Measurements from ENCODE around the gene GRIK2. TPM values are rescaled to one million over a fixed set of nuclear protein-coding genes. Genes with fewer than 3 reads are reported as not detected.

The GRIK2 gene
- total RNA-seq, 2 donors from 2014 or later, result 1.2 to 1.9 TPM

DNA sequence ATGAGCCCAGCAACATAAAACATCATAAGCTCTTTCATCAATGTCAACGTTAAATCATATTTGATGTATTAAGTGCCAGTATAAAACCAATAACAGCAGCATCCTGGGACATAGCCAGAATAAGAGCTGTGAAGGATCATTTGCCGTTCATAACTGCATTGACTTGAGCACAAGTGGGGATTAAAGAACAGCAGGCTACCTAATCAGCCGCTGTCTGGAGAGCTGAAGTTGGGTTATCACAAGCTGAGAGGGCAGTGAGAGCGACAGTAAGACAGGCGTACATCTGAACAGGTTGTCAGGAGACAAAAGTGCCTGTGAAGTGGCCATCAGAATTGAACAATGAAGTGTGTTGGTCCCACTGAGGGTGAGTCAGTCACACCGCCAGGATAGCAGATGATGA is 269.6 kb downstream of the GRIK2 start:
- ATAC-seq, result no peak
- DNase-seq, result no peak
- intact Hi-C loops (cut with DNase I, micrococcal nuclease), result no loop called here

DNA sequence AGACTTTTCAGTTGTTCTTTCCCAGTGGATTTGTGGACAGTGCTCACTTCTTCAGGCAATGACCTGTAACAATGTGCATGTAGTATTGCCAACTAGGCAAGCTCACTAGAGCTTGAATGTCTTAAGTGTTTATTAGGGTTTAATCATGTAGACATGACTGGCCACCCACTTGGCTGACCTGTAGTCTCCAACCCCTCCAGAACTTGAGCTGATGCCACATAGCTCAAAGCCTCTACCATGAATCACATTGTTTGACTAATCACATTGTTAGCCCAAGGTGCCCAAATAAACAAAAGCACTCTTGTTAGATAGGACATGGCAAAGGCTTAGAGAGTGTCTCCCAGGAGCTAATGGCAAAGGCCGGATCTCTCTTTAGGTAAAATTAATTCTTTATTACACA is 272.7 kb downstream of the GRIK2 start:
- intact Hi-C loops (cut with DNase I, micrococcal nuclease), result no loop called here
- ATAC-seq (no peak), DNase-seq (no peak)

DNA sequence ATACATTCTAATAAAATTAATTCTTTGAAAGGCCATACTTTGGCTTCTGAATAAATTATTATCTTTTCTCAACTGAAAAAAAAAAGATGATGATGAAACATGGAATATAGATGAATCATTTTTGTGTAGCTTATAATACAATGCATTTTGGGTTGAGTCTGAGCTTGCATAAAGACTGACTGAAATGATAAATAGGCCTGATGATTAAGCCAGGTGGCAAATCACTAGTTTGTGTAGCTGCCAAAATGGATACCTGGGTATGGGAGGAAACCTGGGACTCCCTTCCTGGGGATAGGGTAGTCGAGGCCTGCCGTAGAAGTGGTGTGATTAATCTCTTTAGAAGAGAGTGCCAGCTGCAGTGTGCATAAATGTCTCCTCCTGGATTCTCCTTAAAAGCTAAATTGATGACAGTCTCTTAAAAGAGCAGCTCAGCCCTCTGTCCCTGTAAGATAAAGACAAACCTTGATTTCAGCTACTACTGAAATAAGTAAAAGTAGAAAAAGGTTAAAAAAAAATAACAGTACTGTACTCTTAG is 275.1 kb downstream of the GRIK2 start:
- ATAC-seq (no peak), DNase-seq (no peak)
- intact Hi-C loops (cut with DNase I, micrococcal nuclease), result no loop called here

DNA sequence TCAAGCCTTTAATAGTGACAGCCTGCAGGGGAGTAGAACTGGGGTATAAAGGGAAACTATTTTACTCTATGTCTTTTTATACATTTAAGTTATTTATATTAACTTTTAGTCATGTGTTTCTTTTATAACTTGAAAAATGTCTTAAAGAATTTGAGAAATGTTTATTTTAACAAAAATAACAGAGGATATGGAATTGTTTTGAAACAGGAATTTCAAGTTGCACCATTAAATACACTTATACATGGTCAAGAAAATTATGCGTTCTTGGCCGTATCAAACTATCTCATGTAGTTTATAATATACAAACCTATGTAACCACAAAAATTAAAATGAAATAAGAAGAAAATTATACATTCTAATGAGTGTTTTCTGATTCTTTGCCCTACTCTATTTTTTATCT is 282.7 kb downstream of the GRIK2 start:
- no peak for ATAC-seq
- DNase-seq, result no peak
- intact Hi-C loops (cut with DNase I, micrococcal nuclease), result no loop called here

DNA sequence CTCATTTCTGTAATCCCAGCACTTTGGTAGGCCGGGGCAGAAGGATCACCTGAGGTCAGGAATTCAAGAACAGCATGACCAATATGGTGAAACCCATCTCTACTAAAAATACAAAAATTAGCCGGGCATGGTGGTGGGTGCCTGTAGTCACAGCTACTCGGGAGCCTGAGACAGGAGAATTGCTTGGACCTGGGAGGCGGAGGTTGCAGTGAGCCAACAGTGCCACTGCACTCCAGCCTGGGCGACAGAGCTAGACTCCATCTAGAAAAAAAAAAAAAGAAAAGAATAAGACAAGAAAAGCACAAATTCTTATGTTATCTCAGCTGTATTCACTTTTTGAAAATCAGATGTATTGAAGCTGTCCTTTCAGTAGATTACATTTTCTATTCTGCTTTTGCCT is 289.4 kb downstream of the GRIK2 start:
- DNase-seq (no peak), ATAC-seq (no peak)
- intact Hi-C loops (cut with DNase I, micrococcal nuclease), result no loop called here

DNA sequence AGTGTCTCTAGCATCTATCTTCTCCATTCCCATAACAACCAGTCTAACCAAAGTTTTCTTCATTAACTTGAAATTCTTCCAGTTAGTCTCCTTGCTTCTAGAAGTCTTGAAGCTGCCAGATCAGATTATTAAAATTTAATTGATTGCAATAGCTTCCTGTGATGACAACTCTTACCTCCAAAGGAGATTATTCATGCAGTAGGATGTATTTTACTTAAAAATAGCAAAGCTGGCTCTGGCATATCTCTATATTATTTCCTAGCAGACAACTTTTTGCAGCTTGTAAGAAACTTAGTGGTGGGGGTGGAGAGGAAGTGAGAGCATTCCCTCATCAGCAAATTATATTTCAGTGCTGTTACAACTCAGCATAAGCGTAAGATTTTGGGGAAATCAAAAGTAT is 290.4 kb downstream of the GRIK2 start:
- intact Hi-C loops (cut with DNase I, micrococcal nuclease), result no loop called here
- ATAC-seq (no peak), DNase-seq (no peak)

DNA sequence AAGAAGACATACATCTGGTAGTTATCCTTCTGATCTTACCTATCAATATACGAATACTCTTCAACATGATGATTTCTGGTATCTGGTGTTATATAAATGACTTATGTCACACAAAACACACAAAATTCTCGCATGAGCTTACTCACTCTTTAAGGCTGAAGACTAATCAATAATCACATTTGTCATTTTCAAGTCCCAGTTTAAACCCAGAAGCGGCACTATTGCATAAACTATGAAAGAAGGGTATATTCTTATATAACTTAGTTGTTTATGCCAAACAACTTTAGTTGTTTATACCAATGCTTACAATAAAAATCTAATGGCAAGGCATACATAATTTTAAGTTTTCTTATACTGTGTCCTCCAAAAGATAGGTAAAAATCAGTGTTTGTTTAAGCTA is 293.1 kb downstream of the GRIK2 start:
- ATAC-seq, result no peak

DNA sequence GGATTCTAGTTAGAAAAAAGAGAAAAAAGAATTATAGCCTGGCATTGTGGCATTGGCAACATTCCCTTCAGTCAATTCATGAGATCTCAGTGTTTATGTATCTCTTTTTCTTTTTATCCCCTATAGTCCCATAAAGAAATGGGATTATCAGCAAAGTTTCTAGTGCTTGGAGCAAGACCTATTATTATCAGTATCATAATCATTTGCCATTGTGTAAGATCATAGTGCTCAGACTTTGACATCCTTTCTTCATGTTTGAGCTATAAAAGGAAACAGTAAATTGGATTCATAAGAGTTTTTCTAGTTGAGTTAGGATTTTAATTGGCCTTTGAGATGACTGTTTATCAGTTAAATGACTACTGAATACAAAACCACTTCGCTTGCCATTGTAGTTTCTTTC is 295.6 kb downstream of the GRIK2 start:
- no peak for DNase-seq
- intact Hi-C loops (cut with DNase I, micrococcal nuclease), result no loop called here
- no peak for ATAC-seq

More for the DNA sequence above, 293.1 kb downstream of the GRIK2 start:
- intact Hi-C loops (cut with DNase I, micrococcal nuclease), result no loop called here
- no peak for DNase-seq

DNA sequence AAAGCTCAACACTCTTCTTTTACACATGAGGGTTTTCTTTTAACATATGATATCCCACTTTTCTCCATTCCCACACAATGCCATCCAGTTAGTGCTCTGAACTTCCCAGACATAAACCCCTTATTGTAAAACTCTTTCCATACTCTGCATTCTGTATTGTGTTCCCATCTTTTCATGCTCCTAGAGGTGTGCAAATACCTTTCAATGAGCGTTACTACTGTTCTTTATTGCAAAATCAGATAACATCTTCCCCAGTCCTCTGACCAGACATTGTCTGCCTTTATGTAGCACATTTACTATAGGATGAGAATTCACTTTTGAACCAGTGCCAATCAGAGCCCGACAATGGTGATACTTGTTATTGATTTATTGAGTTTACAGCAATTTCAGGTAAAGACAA is 296.2 kb downstream of the GRIK2 start:
- intact Hi-C loops (cut with DNase I, micrococcal nuclease), result no loop called here
- ATAC-seq (no peak), DNase-seq (no peak)

DNA sequence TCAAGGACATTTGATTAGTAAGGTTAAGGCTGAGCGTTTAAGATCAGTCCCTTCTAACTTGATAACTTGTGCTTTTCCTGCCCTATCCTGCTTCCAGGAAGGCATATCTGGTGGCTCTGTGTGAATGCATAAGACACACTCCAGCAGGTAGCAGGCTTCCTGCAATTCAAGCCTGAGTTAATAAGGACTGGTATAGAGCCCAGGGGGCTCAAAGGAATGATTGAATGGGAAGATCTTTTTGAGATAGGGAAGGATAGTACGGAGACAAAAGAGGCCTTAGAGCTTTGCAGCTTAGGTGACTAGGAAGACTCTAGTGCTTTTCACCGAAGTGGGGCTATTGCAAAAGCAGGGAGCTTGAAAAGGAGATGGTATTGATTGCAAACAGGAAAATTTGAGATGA is 307.1 kb downstream of the GRIK2 start:
- DNase-seq (no peak), ATAC-seq (no peak)
- intact Hi-C loops (cut with DNase I, micrococcal nuclease), result no loop called here

DNA sequence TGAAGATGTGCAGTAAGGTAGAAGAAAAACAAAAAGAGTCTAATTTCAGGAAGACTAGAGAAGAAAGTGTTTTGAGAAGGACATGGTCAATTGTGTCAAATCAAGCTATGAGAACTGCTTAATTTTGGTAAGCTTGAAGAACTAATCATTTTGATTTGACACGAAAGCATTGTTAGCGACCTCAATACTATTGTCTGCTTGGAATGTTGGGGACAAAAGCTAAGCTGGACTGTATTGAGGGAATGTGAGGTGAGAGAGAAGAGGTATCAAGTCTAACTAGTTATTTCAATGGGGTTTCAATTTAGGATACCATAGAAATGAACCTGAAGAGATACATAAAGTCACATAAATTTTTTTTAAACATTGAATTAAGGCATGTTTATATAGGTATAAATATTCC is 309.8 kb downstream of the GRIK2 start:
- intact Hi-C loops (cut with DNase I, micrococcal nuclease), result no loop called here
- no peak for ATAC-seq
- no peak for DNase-seq

DNA sequence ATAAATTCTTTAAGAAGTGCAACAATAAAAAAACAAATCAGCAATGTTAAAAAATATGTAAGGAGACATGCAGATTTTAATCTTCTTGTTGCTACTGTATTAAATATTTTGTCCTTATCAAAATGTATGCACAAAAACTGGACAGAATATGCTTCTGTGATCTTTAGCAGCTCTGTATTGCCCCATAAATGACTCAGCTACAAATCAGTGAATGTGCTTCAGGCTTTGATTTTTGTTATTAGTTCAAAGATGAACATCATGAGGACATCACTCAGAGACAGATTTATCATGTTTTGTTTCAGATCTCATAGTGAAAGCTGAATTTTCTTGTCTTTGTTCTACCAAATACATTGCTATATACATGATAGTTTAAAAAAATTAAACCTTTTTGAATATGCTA is 312.4 kb downstream of the GRIK2 start:
- no peak for ATAC-seq
- intact Hi-C loops (cut with DNase I, micrococcal nuclease), result no loop called here
- no peak for DNase-seq

DNA sequence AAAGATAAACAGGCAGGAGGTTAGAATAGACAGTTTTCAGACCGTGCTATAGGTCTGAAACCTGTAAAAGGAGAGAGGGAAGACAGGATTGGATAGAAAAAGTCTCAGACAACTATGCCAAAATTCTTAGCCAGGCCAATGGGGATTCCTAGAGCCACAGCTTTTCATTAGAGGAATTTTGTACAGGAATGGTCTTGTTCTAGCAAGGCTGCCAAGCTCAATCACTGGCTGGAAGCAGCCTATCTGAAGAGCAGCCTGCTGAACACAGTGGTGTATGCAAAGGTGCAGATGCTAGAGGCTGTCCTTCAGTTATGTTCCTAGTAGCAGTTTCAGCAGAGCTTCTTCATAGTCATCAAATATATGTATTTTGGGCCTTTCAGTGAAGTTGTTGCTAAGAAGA is 313.1 kb downstream of the GRIK2 start:
- no peak for DNase-seq
- intact Hi-C loops (cut with DNase I, micrococcal nuclease), result no loop called here
- no peak for ATAC-seq

DNA sequence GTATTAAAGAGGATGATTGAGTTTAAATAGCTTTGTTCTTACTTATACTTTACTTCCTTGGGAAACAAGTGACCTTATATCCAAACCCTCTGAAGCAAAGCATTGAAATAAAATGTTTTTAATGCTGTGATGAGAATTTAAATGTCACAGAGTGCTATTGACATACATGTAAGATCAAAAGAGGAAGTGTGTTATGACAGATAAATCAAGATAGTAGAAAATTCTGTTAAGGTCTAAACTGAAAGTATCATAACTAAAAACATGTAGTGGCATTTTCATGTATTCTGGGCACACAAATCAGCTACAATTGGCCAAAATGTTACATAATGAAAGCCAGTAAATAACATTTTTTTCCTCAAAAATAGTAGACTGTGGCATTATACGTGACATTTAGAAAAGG is 318.0 kb downstream of the GRIK2 start:
- no peak for DNase-seq
- intact Hi-C loops (cut with DNase I, micrococcal nuclease), result no loop called here
- ATAC-seq, result no peak

DNA sequence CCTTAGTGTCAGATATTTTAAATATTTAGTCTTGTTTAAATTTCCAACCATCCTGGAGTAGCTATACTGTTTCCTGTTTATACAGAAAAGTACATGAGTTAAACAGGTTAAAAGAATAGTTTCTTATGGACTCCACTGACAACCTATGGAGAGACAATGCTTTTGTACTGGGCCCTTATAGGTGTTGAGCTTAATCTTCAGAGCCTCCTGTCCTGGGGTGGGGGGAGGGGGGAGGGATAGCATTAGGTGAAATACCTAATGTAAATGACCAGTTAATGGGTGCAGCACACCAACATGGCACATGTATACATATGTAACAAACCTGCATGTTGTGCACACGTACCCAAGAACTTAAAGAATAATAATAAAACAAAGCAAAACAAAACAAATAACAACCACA is 322.9 kb downstream of the GRIK2 start:
- no peak for ATAC-seq
- DNase-seq, result no peak
- intact Hi-C loops (cut with DNase I, micrococcal nuclease), result no loop called here

DNA sequence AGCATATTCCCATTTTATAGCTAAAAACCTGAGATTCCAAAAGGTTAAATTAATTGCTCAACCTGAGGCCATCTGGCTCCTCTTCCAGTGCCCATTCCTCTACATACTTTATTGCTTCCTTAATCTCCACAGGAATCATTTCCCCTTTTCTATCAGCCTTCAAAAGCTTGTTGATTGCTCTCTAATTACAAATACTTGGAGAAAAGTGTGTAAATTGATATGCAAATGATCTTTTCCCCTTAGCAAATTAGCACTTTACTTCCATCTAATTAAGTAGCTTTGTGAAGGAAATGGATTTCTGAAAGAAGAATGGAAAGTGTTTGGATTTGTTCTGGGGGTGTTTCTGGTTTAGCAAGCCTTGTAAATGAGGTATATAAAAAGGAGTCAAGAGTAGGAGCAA is 323.3 kb downstream of the GRIK2 start:
- ATAC-seq (no peak), DNase-seq (no peak)
- intact Hi-C loops (cut with DNase I, micrococcal nuclease), result no loop called here

DNA sequence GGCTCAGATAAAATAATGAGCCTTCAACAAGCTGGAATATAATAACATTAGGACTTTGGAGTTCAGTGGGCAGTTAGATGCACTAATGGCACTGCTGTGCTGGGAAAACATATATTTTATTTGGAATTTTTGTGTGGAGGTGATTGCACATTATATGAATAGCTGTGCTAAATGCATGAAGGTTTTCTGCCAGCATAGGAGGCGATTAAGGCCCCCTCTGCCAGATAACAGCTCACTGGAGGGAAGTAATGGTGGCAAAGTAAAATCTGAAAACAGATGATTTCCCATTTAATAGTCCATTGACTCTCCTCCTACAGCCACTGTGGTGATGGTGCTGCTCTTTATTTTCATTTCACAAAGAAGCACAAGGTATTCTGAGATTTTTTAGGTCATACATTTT is 326.0 kb downstream of the GRIK2 start:
- ATAC-seq, result no peak
- intact Hi-C loops (cut with DNase I, micrococcal nuclease), result no loop called here

DNA sequence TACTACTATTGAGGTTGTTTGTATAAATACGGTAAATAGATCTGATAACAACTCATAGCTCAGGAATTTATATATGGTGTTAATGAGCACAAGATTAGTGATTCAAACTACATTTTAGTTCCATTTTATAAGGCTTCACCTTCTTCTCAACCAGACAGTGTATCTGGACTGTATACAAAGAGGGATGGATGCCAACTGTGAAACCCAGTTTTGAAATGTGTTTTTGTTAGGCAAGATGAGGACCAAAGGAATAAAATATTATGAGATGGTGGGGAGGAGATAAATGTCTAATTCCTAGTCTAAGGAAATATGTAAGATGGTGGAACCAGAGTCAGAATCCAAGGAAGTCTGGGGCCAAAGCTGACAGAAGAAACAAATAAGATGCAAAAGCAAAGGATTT is 329.0 kb downstream of the GRIK2 start:
- intact Hi-C loops (cut with DNase I, micrococcal nuclease), result no loop called here
- DNase-seq, result no peak
- ATAC-seq, result no peak

More for the DNA sequence above, 326.0 kb downstream of the GRIK2 start:
- DNase-seq, result no peak

DNA sequence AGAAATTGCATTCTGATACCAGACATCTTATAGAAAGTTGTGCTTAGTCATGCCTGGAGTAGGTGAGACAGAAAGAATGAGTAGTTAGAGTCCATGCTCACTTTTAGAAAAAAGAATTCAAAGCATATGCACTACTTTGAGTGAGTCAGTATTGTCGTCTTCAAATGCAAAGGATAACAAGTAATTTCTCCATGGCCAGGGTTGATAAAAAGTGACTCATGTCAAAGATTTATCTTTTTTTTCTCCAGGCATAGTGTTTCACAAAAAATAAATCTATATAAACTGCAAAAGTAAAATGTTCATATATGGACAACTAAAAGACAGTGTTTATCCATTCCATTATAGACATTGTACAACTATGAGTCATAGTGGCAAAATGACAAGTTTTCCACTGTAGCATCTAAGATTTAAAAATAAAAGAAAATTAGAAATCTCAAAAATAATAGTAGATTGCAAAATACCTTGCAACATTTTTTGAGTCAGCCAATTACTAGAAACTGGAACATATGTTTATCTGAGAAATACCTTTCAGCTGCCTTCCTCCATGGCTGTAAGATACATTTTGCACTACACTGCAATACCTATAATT is 329.6 kb downstream of the GRIK2 start:
- intact Hi-C loops (cut with DNase I, micrococcal nuclease), result no loop called here
- ATAC-seq (no peak), DNase-seq (no peak)

DNA sequence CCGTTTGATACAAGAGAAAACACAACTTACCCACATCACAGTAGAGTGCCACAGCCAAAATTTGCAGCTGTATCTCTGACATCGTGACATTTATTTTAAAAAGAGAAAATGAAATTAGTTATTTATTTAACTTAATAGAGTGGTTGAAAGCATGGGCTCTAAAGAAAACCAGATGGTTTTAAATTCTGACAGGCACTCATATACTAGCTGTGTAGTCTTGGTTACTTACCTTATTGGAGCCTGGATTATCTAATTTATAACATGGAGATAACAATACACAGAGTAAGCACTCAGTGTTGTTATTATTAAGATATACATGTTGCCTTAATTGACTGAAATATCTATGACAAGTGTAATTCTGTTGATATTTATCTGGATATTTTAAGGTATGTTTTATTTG is 334.9 kb downstream of the GRIK2 start:
- intact Hi-C loops (cut with DNase I, micrococcal nuclease), result no loop called here
- DNase-seq (no peak), ATAC-seq (no peak)

DNA sequence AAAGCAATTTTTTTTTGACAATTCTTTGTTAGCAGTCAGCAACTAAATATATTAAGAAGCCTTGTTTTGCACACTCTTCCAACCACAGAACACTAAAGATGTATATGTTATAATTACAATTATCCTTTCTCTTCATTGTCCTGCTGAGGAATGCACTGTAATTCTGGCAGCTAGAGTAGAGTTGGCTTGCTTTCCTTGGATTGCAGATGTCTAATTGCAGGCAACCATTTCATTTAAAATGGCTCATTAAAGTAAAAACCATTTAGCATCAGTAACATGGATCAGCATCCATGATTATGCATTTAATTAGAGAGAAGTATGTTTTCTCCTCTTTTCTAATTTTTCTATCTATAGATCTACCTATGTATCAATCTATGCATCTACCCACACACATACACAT is 335.4 kb downstream of the GRIK2 start:
- intact Hi-C loops (cut with DNase I, micrococcal nuclease), result no loop called here
- ATAC-seq (no peak), DNase-seq (no peak)

DNA sequence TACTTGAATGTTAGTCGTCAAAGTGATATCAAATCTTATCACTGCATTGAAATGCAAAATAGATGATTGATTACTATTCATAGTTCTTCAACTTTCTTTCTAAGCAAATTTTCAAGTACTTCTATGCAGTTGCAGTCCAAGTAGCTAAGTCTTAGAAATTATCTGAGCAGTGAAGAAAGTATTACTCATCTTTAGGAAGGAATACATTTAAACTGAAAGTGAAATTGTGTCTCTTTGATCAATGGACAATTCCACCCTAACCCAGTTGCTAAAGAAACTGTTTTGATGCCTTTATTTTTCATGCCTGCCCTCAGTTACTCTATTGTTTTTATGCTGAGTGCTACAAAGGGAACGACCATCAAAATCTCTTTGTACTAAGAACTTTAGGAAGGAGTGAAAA is 337.4 kb downstream of the GRIK2 start:
- intact Hi-C loops (cut with DNase I, micrococcal nuclease), result no loop called here
- ATAC-seq (no peak), DNase-seq (no peak)
